Keratinocyte (primary cell): ENCODE measurements around the gene KCNIP3. TPM values are rescaled to one million over a fixed set of nuclear protein-coding genes. Genes with fewer than 3 reads are reported as not detected.

Source experiments
- DNase-seq: peaks from one replicate; pipeline ENCODE4 v3.0.0-alpha.2; 2011; ENCODE audit warnings: low read depth, missing footprints, low spot score
- FAIRE-seq: peaks from 2 replicates; lab custom pipeline; 2011; peaks lifted over from hg19 to GRCh38; lab: Jason Lieb, UNC
- H2AFZ ChIP-seq: 2 replicates; pipeline ENCODE4 v1.6.0; 2012; ENCODE audit warnings: low read length, control low read depth, inconsistent platforms; ENCODE audit not compliant: control insufficient read depth
- H3K27ac ChIP-seq: 2 replicates; pipeline ENCODE4 v1.5.1; 2011; ENCODE audit warnings: low read length; ENCODE audit not compliant: control insufficient read depth, insufficient read depth
- H3K27me3 ChIP-seq: 3 replicates; pipeline ENCODE4 v1.6.0; 2011; ENCODE audit warnings: low read length; ENCODE audit not compliant: control insufficient read depth, insufficient read depth; ENCODE audit errors: extremely low read depth
- H3K36me3 ChIP-seq, 2 experiments: 2 replicates in 1 of 2; 3 replicates in 1 of 2; pipeline ENCODE4 v1.5.1; 2011; ENCODE audit warnings: low read length in 2 of 2, mild to moderate bottlenecking in 1 of 2; ENCODE audit not compliant: control insufficient read depth in 2 of 2, insufficient read depth in 2 of 2; ENCODE audit errors: extremely low read depth in 1 of 2
- H3K4me1 ChIP-seq: 3 replicates; pipeline ENCODE4 v1.5.1; 2011; ENCODE audit warnings: low read length; ENCODE audit not compliant: control insufficient read depth, insufficient read depth; ENCODE audit errors: extremely low read depth
- H3K4me2 ChIP-seq: 3 replicates; pipeline ENCODE4 v1.6.0; 2011; ENCODE audit warnings: low read depth, low read length; ENCODE audit not compliant: control insufficient read depth, insufficient read depth; ENCODE audit errors: extremely low read depth
- H3K4me3 ChIP-seq, 3 experiments: fragments of 200-600 bp in 1 of 3; sonication (generic) in 1 of 3; 2 replicates in 2 of 3; 3 replicates in 1 of 3; pipeline ENCODE4 v1.5.1; 2011 to 2016; ENCODE audit warnings: low read length in 3 of 3, mild to moderate bottlenecking in 3 of 3, control low read depth in 2 of 3, inconsistent platforms in 1 of 3, low read depth in 1 of 3, mixed read lengths in 1 of 3, mixed run types in 1 of 3, moderate library complexity in 1 of 3; ENCODE audit not compliant: control insufficient read depth in 2 of 3, insufficient read depth in 2 of 3; ENCODE audit errors: extremely low read depth in 1 of 3
- H3K79me2 ChIP-seq: 2 replicates; pipeline ENCODE4 v1.6.0; 2012; ENCODE audit warnings: low read length; ENCODE audit not compliant: control insufficient read depth, insufficient read depth
- H3K9ac ChIP-seq: 3 replicates; pipeline ENCODE4 v1.6.0; 2011; ENCODE audit warnings: low read length; ENCODE audit not compliant: control insufficient read depth, insufficient read depth; ENCODE audit errors: extremely low read depth
- H3K9me1 ChIP-seq: 3 replicates; pipeline ENCODE4 v1.6.0; 2011; ENCODE audit warnings: low read length; ENCODE audit not compliant: control insufficient read depth, insufficient read depth; ENCODE audit errors: extremely low read depth
- H3K9me3 ChIP-seq: 2 replicates; pipeline ENCODE4 v1.5.1; 2012; ENCODE audit warnings: low read depth, low read length; ENCODE audit not compliant: control insufficient read depth
- H4K20me1 ChIP-seq: 3 replicates; pipeline ENCODE4 v1.6.0; 2011; ENCODE audit warnings: low read length; ENCODE audit not compliant: control insufficient read depth, insufficient read depth; ENCODE audit errors: extremely low read depth
- CTCF ChIP-seq, 3 experiments: IDR thresholded peaks in 1 of 3; conservative IDR thresholded peaks in 1 of 3; optimal IDR thresholded peaks in 1 of 3; 2 replicates in 2 of 3; 3 replicates in 1 of 3; pipeline versions ENCODE3 to v1.5.1; 2011; ENCODE audit warnings: low read length in 3 of 3, mild to moderate bottlenecking in 3 of 3, moderate library complexity in 2 of 3, control low read depth in 1 of 3, inconsistent platforms in 1 of 3; ENCODE audit not compliant: insufficient read depth in 2 of 3; ENCODE audit errors: extremely low read depth in 1 of 3
- EZH2 ChIP-seq: IDR thresholded peaks from one replicate; pipeline ENCODE4 v1.6.1; 2012; ENCODE audit warnings: inconsistent platforms, mild to moderate bottlenecking, low read length, moderate library complexity
- dilution Hi-C: fragments of 300-500 bp; cut with MboI; formaldehyde crosslinking; loops from one replicate; pipeline ENCODE4 v1.7.0; 2020; ENCODE audit warnings: low sequenced_read_pairs; ENCODE audit not compliant: extremely low pct_ligation_motif_present
- polyA plus RNA-seq, 5 experiments: library from polyadenylated mRNA; depleted of rRNA in 3 of 5; stranded (reverse) in 3 of 5; stranded (forward) in 1 of 5; unstranded in 1 of 5; fragments of >200 nt; gene quantifications; 1 replicate in 1 of 5; 2 replicates in 3 of 5; 3 replicates in 1 of 5; pipeline versions ENCODE4 v1.2.1 to v1.2.3, GENCODE V29; 2011 to 2012; ENCODE audit warnings: missing spikeins in 2 of 5, low read depth in 1 of 5, low replicate concordance in 1 of 5

The KCNIP3 gene
- polyA plus RNA-seq, 1 donor (not counting 4 experiments of a cell fraction or from before 2014, with no cell fraction given) = 0.66 TPM

DNA sequence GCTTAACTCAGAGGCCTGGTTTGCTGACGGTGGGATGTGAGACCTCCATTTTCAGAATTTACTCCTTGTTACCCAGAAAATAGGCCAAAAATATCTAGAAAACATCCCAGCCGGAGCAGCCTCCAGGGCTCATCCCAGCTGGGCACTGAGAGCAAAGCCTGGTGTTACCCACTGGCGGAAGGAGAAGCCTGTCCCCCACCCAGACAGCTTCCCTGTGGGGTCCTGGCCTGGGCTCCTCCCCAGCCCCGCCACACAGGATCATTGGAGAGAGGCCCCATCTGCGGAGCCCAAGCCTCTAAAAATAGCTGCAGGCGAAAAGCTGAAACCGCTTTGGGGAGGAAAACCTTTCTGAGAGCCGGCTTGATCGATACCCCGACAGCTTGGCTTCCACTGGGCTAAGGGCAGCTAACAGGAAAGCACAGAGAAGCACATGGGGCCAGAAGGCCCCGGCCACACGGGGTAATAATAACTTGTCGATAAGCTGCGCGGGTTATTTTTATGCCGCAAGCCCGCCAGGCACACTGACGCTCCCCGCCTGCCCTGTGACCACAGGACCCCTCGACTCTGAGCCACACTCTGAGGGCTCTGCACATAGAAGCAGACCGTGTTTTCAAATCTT lies 78.5 kb downstream of the KCNIP3 start:
- no peak overlapping the region for H3K9ac ChIP-seq
- H3K27me3 ChIP-seq = no peaks in the 10 kb centered on the region
- H3K36me3 ChIP-seq = no peaks in the 10 kb centered on the region
- H3K4me1 ChIP-seq = no peaks in the 10 kb centered on the region
- DNase-seq (no peak), FAIRE-seq (no peak)
- H4K20me1 ChIP-seq = no peaks in the 10 kb centered on the region
- no peaks in the 10 kb centered on the region for H3K9me3 ChIP-seq
- H3K4me3 ChIP-seq = no peak overlapping the region
- TF ChIP-seq CTCF (optimal IDR thresholded peaks at IDR 0.05 in 1 of 3, IDR thresholded peaks at IDR 0.05 in 1 of 3, conservative IDR thresholded peaks at IDR 0.05 in 1 of 3; ENCODE audit: extremely low read depth in 1 of 3, insufficient read depth in 2 of 3, low read length in 3 of 3) (no peak), EZH2 (no peak)
- H3K27ac ChIP-seq = no peak overlapping the region
- H3K4me2 ChIP-seq = no peak overlapping the region
- H3K79me2 ChIP-seq = no peaks in the 10 kb centered on the region
- H2AFZ ChIP-seq = no peak overlapping the region
- H3K9me1 ChIP-seq = no peaks in the 10 kb centered on the region
- dilution Hi-C loops = no loop called here

DNA sequence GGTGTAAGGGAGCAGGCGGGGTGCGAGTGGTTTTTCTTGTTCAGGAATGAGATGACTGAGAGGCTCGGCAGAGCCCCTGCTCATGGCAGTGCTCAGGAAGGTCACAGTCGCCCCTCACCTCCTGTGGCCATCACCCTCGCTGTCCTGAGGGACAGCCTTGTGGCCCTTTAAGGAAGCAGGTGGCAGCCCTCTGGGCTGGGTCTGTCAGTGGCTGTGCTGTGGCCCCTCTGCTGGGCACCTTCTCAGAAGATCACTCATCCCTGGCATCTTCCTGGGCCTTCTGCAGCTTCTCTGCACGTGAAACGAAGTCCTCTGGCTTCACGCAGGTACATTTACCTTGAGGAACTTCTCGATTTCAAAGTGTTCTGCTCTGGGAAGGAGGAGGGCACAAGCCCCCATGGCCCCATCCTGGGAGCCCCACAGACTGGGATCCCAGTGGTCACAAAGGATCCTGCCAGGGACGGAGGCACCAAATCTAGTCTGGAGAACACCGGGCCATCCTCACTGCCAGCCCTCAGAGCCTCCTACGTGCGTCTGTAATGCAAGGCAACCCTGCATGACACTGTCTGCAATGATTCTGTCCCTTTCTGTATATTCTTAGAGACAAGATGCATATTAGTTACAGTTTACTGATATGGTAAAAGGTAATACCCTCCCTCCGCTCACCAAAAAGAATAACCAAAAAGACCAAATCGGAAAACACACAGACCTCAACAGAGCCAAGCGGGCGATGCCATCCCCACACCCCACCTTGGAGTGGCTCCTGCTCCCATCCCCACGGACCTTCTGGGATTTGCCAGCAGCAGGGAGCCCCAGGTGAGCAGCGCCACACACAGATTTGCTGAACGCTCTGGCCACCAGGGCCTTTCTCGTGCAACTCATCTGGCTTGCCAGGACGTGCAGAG lies 79.4 kb downstream of the KCNIP3 start:
- Histone ChIP-seq H4K20me1 (no peaks in the 10 kb centered on the region), H3K27me3 (no peaks in the 10 kb centered on the region), H3K9ac (no peak overlapping the region), H3K4me2 (no peak overlapping the region), H3K27ac (no peak overlapping the region), H3K4me1 (no peaks in the 10 kb centered on the region), H3K79me2 (no peaks in the 10 kb centered on the region), H3K9me3 (no peaks in the 10 kb centered on the region), H3K36me3 (no peaks in the 10 kb centered on the region), H3K4me3 (no peak overlapping the region), H2AFZ (no peak overlapping the region), H3K9me1 (no peaks in the 10 kb centered on the region)
- FAIRE-seq = no peak
- dilution Hi-C loops = no loop called here
- TF ChIP-seq EZH2 = no peak
- no peak for TF ChIP-seq CTCF (optimal IDR thresholded peaks at IDR 0.05 in 1 of 3, IDR thresholded peaks at IDR 0.05 in 1 of 3, conservative IDR thresholded peaks at IDR 0.05 in 1 of 3; ENCODE audit: extremely low read depth in 1 of 3, insufficient read depth in 2 of 3, low read length in 3 of 3)
- DNase-seq = no peak
